Mucosa of descending colon (tissue), 3 donors: ENCODE data around the gene PTPRH. TPM values are rescaled to one million over a fixed set of nuclear protein-coding genes. Genes with fewer than 3 reads are reported as not detected.

ENCODE experiments used
- ATAC-seq: fragments of 200-7000 bp; cut with Tn5 transposase; one replicate; pipeline ENCODE4 v1.9.1; 2020; ENCODE audit warnings: mild to moderate bottlenecking, moderate library complexity
- DNase-seq, 3 donors: peaks; one replicate each; pipeline ENCODE4 v3.0.0-alpha.2; 2020
- H3K36me3 ChIP-seq: fragments of 200-600 bp; one replicate; pipeline ENCODE4 v1.8.0; 2021; ENCODE audit warnings: low read depth, mild to moderate bottlenecking
- H3K4me1 ChIP-seq: fragments of 200-600 bp; one replicate; pipeline ENCODE4 v1.8.0; 2021; ENCODE audit warnings: low read depth, mild to moderate bottlenecking
- H3K4me3 ChIP-seq: fragments of 200-600 bp; one replicate; pipeline ENCODE4 v1.8.0; 2021; ENCODE audit warnings: mild to moderate bottlenecking
- H3K9me3 ChIP-seq: fragments of 200-600 bp; one replicate; pipeline ENCODE4 v1.8.0; 2021; ENCODE audit warnings: mild to moderate bottlenecking
- intact Hi-C, 2 donors: fragments of 100-400 bp; cut with DNase I in 1 of 2; cut with micrococcal nuclease in 1 of 2; formaldehyde crosslinking; loops; one replicate each; pipeline versions ENCODE4 v1.11.0 to v1.11.1; 2022; cut with DNase I, micrococcal nuclease
- long read RNA-seq, 2 donors: library from polyadenylated mRNA; unstranded; transcript quantifications; one replicate each; pipeline ENCODE4 v2.0.0, GENCODE V29; 2019 to 2021
- total RNA-seq, 3 donors: library from RNA; stranded (reverse); fragmentation: NEBNext Ultra II Directional in 2 of 3; extraction: Animal tissue kit (Norgen Biotek cat#: 25700) in 2 of 3; gene quantifications; one replicate each; pipeline versions ENCODE4 v1.2.1 to v1.2.4, GENCODE V29; 2021 to 2023
- TF ChIP-seq, protein P1 (sequence below): fragments of 200-600 bp; IDR thresholded peaks from one replicate; pipeline ENCODE4 v1.8.0; 2022; ENCODE audit warnings: antibody characterized with exemption, mild to moderate bottlenecking
- donor health status: DM: no; HTN: no; CAD: no; lungs with moderate emphysema.
- donor health status: DM: no; HTN: no; CAD: no.
- donor health status: DM: no; HTN: yes; CAD: no.

The PTPRH gene, protein sequence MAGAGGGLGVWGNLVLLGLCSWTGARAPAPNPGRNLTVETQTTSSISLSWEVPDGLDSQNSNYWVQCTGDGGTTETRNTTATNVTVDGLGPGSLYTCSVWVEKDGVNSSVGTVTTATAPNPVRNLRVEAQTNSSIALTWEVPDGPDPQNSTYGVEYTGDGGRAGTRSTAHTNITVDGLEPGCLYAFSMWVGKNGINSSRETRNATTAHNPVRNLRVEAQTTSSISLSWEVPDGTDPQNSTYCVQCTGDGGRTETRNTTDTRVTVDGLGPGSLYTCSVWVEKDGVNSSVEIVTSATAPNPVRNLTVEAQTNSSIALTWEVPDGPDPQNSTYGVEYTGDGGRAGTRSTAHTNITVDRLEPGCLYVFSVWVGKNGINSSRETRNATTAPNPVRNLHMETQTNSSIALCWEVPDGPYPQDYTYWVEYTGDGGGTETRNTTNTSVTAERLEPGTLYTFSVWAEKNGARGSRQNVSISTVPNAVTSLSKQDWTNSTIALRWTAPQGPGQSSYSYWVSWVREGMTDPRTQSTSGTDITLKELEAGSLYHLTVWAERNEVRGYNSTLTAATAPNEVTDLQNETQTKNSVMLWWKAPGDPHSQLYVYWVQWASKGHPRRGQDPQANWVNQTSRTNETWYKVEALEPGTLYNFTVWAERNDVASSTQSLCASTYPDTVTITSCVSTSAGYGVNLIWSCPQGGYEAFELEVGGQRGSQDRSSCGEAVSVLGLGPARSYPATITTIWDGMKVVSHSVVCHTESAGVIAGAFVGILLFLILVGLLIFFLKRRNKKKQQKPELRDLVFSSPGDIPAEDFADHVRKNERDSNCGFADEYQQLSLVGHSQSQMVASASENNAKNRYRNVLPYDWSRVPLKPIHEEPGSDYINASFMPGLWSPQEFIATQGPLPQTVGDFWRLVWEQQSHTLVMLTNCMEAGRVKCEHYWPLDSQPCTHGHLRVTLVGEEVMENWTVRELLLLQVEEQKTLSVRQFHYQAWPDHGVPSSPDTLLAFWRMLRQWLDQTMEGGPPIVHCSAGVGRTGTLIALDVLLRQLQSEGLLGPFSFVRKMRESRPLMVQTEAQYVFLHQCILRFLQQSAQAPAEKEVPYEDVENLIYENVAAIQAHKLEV
- 100 to 1,000 TPM in 1 of 3 donors, 10 to 100 TPM in 2; 62.3 to 181 (median 94.8) TPM for total RNA-seq
- long read RNA-seq, donor 1, transcript PTPRH-202 (20 exons, 3,877 nt): major isoform, 24 of 80 reads
- long read RNA-seq, donor 1, partial matches to known transcripts: 29 of 80 reads
- long read RNA-seq, donor 1, other reads (novel, unspliced or antisense): 27 of 80 reads
- long read RNA-seq, donor 2, partial matches to known transcripts: 4 of 9 reads
- long read RNA-seq, donor 2, other reads (novel, unspliced or antisense): 4 of 9 reads

DNA sequence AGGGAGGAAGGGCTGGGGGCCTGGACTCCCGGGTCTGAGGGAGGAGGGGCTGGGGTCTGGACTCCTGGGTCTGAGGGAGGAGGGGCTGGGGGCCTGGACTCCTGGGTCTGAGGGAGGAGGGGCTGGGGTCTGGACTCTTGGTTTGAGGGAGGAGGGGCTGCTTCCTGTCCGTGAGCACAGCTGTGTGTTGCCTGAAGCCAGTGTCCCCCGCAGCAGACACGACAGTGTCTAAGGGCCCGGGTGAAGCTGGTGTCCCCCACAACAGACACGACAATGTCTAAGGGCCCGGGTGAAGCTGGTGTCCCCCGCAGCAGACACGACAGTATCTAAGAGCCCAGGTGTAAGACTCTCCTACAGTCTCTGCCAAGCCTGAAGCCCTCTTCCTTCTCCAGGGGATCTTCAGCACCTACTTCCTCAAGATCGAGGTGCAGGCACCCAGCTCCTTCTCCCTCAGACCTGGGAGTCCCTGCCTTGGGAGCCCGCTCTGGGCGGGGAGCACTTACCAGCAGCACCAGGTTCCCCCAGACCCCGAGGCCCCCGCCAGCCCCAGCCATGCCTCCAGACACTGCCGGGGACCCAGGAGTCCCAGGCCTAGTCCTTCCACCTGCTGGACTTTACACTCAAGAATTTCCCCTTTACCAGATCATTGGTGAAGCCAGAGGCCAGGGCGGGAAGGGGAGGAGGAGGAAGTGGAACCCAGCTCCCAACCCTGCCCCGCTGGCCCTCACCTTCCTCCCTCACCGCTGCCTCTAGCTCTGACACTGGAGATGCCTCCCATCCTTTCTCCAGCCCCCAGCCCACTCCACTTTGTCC is at the start of gene PTPRH:
Gene PTPRH (minus strand): TSS at position 622 of the 813 bp plus-strand sequence. CDS start 68 bp downstream, at position 554.
- ATAC-seq (peak; percentile 86), DNase-seq (peak; percentile 82 to 85 (median 85))
- peaks cover 7% of the 10 kb centered on the region for H3K4me1 ChIP-seq
- intact Hi-C loops: no loop called here
- no peaks in the 10 kb centered on the region for H3K36me3 ChIP-seq
- no peak within 1 kb of the TSS for H3K4me3 ChIP-seq
- TF ChIP-seq, protein P1, sequence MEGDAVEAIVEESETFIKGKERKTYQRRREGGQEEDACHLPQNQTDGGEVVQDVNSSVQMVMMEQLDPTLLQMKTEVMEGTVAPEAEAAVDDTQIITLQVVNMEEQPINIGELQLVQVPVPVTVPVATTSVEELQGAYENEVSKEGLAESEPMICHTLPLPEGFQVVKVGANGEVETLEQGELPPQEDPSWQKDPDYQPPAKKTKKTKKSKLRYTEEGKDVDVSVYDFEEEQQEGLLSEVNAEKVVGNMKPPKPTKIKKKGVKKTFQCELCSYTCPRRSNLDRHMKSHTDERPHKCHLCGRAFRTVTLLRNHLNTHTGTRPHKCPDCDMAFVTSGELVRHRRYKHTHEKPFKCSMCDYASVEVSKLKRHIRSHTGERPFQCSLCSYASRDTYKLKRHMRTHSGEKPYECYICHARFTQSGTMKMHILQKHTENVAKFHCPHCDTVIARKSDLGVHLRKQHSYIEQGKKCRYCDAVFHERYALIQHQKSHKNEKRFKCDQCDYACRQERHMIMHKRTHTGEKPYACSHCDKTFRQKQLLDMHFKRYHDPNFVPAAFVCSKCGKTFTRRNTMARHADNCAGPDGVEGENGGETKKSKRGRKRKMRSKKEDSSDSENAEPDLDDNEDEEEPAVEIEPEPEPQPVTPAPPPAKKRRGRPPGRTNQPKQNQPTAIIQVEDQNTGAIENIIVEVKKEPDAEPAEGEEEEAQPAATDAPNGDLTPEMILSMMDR: no peak
- no peaks in the 10 kb centered on the region for H3K9me3 ChIP-seq

DNA sequence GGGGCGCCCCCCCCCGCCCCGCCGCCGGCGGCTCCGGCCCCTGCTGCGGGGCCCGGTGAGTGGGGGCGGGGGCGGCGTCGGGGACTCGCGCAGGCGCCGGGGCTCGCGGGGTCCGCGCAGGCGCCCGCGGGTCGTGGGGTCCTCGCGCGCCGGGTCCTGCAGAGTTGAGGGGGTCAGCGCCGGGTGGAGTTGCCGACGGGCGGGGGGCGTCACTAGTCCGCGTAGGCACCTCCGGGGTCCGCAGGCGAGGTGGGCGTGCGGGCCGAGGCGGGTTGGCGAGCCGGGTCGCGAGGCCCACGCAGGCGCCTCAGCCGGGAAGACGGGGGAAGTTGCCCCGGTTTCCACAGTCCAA is 49.2 kb upstream of the PTPRH start:
- DNase-seq (peak in 1 of 3 donors; percentile 26), ATAC-seq (peak; percentile 7)
- intact Hi-C loops: no loop called here
- Histone ChIP-seq H3K4me3 (peak overlapping the region; percentile 90), H3K4me1 (peaks cover 38% of the 10 kb centered on the region), H3K9me3 (no peaks in the 10 kb centered on the region), H3K36me3 (peaks cover 6% of the 10 kb centered on the region)
- TF ChIP-seq, protein P1: no peak

DNA sequence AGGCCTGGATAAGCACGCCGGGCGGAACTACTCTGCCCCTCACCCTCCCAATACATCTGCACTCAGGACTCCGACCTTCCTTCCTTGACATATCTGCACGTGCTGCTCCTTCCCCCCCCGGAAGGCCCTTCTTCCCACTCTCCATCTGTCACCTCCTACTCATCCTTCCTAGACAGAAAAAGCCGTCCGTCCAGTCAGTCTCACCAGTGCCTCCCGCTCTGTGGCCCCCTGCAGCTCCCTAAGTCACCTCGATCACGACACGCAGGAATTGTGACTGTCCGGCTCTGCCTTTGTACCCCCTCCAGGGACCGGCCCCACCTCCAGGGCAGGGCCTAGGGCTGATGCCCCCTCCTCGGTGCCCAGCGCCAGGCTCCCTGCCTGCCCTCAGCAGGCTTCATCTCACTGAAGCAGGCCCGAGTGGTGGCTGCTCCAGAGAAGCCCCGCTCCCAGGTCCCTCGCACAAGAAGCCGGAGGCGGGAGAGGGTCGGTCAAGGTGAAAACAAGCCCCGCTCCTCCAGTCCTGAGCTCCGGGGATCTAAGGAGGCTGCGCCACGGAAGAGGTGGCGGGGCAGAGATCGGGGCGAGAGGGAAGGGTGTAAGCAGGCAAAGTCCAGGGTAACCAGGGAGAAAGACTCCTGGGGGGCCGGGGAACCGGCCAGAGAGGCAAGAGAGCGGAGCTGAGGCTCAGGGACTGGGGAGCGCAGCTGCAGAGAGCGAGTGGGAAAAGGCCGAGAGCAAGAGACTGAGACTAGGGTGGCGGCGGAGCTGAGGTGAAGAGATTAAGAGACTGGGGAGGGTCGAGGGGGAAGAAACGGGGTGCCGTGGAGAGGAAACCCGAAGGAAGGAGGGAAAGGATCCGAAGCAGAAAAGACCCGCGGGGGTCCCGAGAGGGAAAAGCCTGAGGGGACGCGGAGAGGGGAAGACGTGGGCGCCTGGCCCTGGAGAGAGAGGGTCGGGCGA is 48.4 kb upstream of the PTPRH start:
- H3K36me3 ChIP-seq: peaks cover 6% of the 10 kb centered on the region
- DNase-seq (peak; percentile 34 to 61 (median 50)), ATAC-seq (no peak)
- H3K9me3 ChIP-seq: no peaks in the 10 kb centered on the region
- intact Hi-C loops: no loop called here
- H3K4me3 ChIP-seq: peak overlapping the region; percentile 90
- TF ChIP-seq, protein P1: no peak
- peaks cover 40% of the 10 kb centered on the region for H3K4me1 ChIP-seq

DNA sequence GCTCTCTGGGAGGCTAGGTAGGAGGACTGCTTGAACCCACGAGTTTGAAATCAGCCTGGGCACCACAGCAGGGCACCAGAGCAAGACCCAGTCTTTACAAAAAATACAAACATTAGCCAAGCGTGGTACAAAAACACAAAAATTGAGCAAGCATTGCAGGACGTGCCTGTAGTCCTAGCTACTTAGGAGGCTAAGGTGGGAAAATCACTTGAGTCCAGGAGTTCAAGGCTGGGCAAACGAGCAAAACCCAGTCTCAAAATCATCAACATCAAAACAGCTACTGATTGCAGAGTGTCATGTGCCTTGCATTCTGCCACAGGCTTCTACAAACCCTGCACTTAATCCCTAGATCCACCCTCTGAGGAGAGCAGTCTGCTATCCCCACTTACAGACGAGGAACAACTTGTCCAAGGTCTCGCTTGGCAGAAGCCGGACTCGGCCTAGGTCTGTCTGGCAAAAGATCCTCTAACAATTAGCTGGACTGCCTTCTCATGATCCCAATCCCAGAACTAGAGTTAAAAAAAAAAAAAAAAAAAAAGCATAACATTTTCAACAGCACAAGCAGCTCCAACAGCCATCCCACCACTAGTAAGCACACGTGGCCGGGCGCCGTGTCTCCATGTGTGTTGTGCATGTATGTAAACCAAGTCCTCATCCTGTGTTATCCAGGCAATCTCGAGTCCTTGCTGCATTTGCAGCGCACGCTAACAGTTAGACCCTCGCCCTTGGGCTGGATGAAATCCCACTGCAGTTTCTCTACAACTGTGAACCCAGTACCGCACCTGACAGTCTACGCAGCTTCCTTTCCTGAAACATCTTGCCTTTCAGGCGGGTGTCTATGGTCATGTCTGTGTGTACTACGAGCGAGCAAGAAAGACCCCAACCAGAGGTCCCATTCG is 47.5 kb upstream of the PTPRH start:
- ATAC-seq (no peak), DNase-seq (peak in 1 of 3 donors; percentile 43)
- H3K4me1 ChIP-seq: peaks cover 47% of the 10 kb centered on the region
- TF ChIP-seq, protein P1: no peak
- H3K9me3 ChIP-seq: no peaks in the 10 kb centered on the region
- peaks cover 6% of the 10 kb centered on the region for H3K36me3 ChIP-seq
- H3K4me3 ChIP-seq: no peak overlapping the region
- intact Hi-C loops: no loop called here
